NB4 (cell line): ENCODE results near the gene CYTH1.

ENCODE experiments used
- MYC ChIP-seq: IDR thresholded peaks from 2 replicates; pipeline ENCODE4 v1.6.1; 2011; ENCODE audit warnings: low read depth, low read length
- POLR2A ChIP-seq: IDR thresholded peaks from 2 replicates; pipeline ENCODE4 v1.6.1; 2011; ENCODE audit warnings: mild to moderate bottlenecking; ENCODE audit not compliant: insufficient read length; ENCODE audit errors: extremely low read depth
- TF ChIP-seq, protein P1 (sequence below): IDR thresholded peaks from one replicate; pipeline ENCODE4 v1.5.1; 2012; ENCODE audit warnings: low read depth, low read length
- TF ChIP-seq, protein P2 (sequence below): IDR thresholded peaks from 2 replicates; pipeline ENCODE4 v1.6.1; 2011; ENCODE audit warnings: low read depth, low read length

DNA sequence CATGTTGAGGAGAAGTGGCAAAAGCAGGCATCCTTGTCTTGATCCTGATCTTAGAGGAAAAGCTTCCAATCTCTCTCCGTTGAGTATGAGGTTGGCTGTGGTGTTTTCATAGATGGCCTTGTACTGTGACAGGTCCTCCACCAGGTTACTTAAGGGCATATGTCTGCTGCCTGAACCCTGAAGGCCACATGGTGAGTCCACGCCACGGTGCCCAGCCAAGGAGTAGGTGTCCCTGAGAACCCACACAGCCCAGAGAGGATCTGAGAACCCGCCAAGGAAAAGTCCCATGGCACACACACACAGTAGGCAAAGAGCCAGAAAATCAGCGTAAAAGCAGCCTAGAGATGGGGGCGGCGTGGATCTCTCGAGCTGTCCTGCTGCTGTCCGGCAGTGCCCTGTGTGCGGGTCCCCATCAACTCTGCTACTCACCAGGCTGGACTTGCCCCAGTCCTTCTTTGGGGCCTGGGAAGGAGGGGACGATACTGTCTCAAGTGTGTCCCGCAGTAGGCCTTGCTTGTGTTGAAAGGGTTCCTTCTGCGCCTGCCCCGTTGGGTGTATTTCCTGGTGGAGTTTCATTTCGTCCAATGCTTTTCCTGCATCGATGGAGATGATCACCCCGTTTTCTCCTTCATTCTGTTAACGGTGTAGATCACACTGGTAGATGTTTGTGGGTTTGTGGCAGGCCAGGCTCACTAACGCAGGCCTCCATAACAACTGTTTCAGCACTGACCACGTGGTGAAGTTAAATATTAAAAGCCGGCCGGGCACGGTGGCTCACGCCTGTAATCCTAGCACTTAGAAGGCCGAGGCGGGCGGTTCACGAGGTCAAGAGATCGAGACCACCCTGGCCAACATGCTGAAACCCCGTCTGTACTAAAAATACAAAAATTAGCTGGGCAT is 114.1 kb downstream of the CYTH1 start:
- TF ChIP-seq, protein P1, sequence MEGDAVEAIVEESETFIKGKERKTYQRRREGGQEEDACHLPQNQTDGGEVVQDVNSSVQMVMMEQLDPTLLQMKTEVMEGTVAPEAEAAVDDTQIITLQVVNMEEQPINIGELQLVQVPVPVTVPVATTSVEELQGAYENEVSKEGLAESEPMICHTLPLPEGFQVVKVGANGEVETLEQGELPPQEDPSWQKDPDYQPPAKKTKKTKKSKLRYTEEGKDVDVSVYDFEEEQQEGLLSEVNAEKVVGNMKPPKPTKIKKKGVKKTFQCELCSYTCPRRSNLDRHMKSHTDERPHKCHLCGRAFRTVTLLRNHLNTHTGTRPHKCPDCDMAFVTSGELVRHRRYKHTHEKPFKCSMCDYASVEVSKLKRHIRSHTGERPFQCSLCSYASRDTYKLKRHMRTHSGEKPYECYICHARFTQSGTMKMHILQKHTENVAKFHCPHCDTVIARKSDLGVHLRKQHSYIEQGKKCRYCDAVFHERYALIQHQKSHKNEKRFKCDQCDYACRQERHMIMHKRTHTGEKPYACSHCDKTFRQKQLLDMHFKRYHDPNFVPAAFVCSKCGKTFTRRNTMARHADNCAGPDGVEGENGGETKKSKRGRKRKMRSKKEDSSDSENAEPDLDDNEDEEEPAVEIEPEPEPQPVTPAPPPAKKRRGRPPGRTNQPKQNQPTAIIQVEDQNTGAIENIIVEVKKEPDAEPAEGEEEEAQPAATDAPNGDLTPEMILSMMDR, result no peak
- TF ChIP-seq POLR2A (no peak), MYC (no peak)
- TF ChIP-seq, protein P2, sequence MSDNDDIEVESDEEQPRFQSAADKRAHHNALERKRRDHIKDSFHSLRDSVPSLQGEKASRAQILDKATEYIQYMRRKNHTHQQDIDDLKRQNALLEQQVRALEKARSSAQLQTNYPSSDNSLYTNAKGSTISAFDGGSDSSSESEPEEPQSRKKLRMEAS, result no peak
